Ishikawa (cell line): ENCODE measurements around the gene ATAD5.

ENCODE experiments used
- CREB1 ChIP-seq: IDR thresholded peaks from 2 replicates; pipeline ENCODE4 v1.6.1; 2012; ENCODE audit warnings: low read depth
- EGR1 ChIP-seq: IDR thresholded peaks from 2 replicates; pipeline ENCODE4 v1.6.1; 2012
- TAF1 ChIP-seq: IDR thresholded peaks from 2 replicates; pipeline ENCODE4 v1.6.1; 2012; ENCODE audit warnings: low read depth, mild to moderate bottlenecking

GRCh38 chr17:30829022-30829421 lies 2.7 kb upstream of the ATAD5 start:
- no peak for TF ChIP-seq EGR1
- TF ChIP-seq CREB1 = no peak
- no peak for TF ChIP-seq TAF1
